ENCODE measurements around the gene FAM9C. TPM values are rescaled to one million over a fixed set of nuclear protein-coding genes. Genes with fewer than 3 reads are reported as not detected.

The FAM9C gene
- total RNA-seq, 1 experiment from 2014 or later: not detected

GRCh38 chrX:12993826-12994225 lies 50.6 kb downstream of the FAM9C start:
- H3K36me3 ChIP-seq (ENCODE audit: control insufficient read depth in 1 of 2, insufficient read depth in 2 of 2, low read length in 2 of 2): no peaks in the 10 kb centered on the region
- DNase-seq (ENCODE audit: low read depth, low spot score): no peak
- H3K27ac ChIP-seq (ENCODE audit: low read depth, low read length): no peak overlapping the region
- no peak for ATAC-seq
- POLR2A ChIA-PET: no interaction called here
- H3K4me2 ChIP-seq (ENCODE audit: low read length): no peak overlapping the region
- no peaks in the 10 kb centered on the region for H3K79me2 ChIP-seq (ENCODE audit: insufficient read depth, low read length)
- no peak overlapping the region for H3K9ac ChIP-seq (ENCODE audit: low read length)
- RAD21 ChIA-PET (ENCODE audit: low non-redundant PET in 1 of 2, low total read pairs in 2 of 2, uncharacterized antibody in 2 of 2, unreplicated experiment in 2 of 2): no interaction called here
- H3K4me3 ChIP-seq (replicated peaks in 1 of 2; ENCODE audit: low read depth in 1 of 2, low read length in 2 of 2): no peak overlapping the region
- H3K4me1 ChIP-seq (ENCODE audit: control insufficient read depth in 1 of 2, insufficient read depth in 2 of 2, low read length in 2 of 2): peaks cover 5 to 6% of the 10 kb centered on the region in 2 experiments; a peak in 3 of 4 replicates
- H2AFZ ChIP-seq (ENCODE audit: low read depth, low read length, poor library complexity, severe bottlenecking): no peak overlapping the region
- BruUV-seq (replicated peaks): no TSS peak
- H3K27me3 ChIP-seq (ENCODE audit: insufficient read depth, low read length): no peaks in the 10 kb centered on the region
- intact Hi-C loops (cut with micrococcal nuclease): no loop called here
- no peaks in the 10 kb centered on the region for H4K20me1 ChIP-seq (ENCODE audit: insufficient read depth)
- no peak for TF ChIP-seq SRF (IDR thresholded peaks at IDR 0.05; ENCODE audit: low read depth)
- TF ChIP-seq CBX3 (IDR thresholded peaks at IDR 0.05; ENCODE audit: low read depth): no peak
- TF ChIP-seq RAD21 (IDR thresholded peaks at IDR 0.05; ENCODE audit: low read depth): no peak
- TF ChIP-seq TCF7L2 (IDR thresholded peaks at IDR 0.05; ENCODE audit: borderline replicate concordance, extremely low read depth, insufficient read depth, insufficient read length): no peak
- TF ChIP-seq SP1 (IDR thresholded peaks at IDR 0.05; ENCODE audit: low read depth): no peak
- TF ChIP-seq, protein P1, sequence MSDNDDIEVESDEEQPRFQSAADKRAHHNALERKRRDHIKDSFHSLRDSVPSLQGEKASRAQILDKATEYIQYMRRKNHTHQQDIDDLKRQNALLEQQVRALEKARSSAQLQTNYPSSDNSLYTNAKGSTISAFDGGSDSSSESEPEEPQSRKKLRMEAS (IDR thresholded peaks at IDR 0.05): no peak
- no peak for TF ChIP-seq SIN3A (IDR thresholded peaks at IDR 0.05; ENCODE audit: low read depth)
- TF ChIP-seq EZH2phosphoT487 (IDR thresholded peaks at IDR 0.05; ENCODE audit: borderline replicate concordance): no peak
- no peak for TF ChIP-seq ZFX (IDR thresholded peaks at IDR 0.05)
- CTCF ChIA-PET: no interaction called here
- H3K9me2 ChIP-seq (ENCODE audit: insufficient read depth): no peaks in the 10 kb centered on the region
- H3K9me3 ChIP-seq (ENCODE audit: control insufficient read depth in 1 of 2, insufficient read depth in 1 of 2, low read depth in 1 of 2, low read length in 2 of 2): no peaks in the 10 kb centered on the region

- intact Hi-C loops (cut with micrococcal nuclease): no loop called here
- Histone ChIP-seq H3K4me3 (replicated peaks in 1 of 2; ENCODE audit: low read depth in 1 of 2, low read length in 2 of 2) (no peak overlapping the region), H3K27ac (ENCODE audit: low read depth, low read length) (no peak overlapping the region), H3K9me2 (ENCODE audit: insufficient read depth) (no peaks in the 10 kb centered on the region), H3K9ac (ENCODE audit: low read length) (no peak overlapping the region), H4K20me1 (ENCODE audit: insufficient read depth) (no peaks in the 10 kb centered on the region), H2AFZ (ENCODE audit: low read depth, low read length, poor library complexity, severe bottlenecking) (no peak overlapping the region), H3K27me3 (ENCODE audit: insufficient read depth, low read length) (no peaks in the 10 kb centered on the region), H3K4me1 (ENCODE audit: control insufficient read depth in 1 of 2, insufficient read depth in 2 of 2, low read length in 2 of 2) (peaks cover 11 to 13% of the 10 kb centered on the region in 2 experiments), H3K4me2 (ENCODE audit: low read length) (no peak overlapping the region), H3K36me3 (ENCODE audit: control insufficient read depth in 1 of 2, insufficient read depth in 2 of 2, low read length in 2 of 2) (no peaks in the 10 kb centered on the region), H3K79me2 (ENCODE audit: insufficient read depth, low read length) (no peaks in the 10 kb centered on the region), H3K9me3 (ENCODE audit: control insufficient read depth in 1 of 2, insufficient read depth in 1 of 2, low read depth in 1 of 2, low read length in 2 of 2) (no peaks in the 10 kb centered on the region)
- ChIA-PET POLR2A (no interaction called here), CTCF (no interaction called here), RAD21 (ENCODE audit: low non-redundant PET in 1 of 2, low total read pairs in 2 of 2, uncharacterized antibody in 2 of 2, unreplicated experiment in 2 of 2) (no interaction called here)
- DNase-seq (ENCODE audit: low read depth, low spot score): no peak
- BruUV-seq (replicated peaks): no TSS peak
- no peak for ATAC-seq
- TF ChIP-seq SIN3A (IDR thresholded peaks at IDR 0.05; ENCODE audit: low read depth) (no peak), RAD21 (IDR thresholded peaks at IDR 0.05; ENCODE audit: low read depth) (no peak), YY1 (IDR thresholded peaks at IDR 0.05; ENCODE audit: extremely low read depth, insufficient replicate concordance, low read depth, low read length) (no peak), EZH2phosphoT487 (IDR thresholded peaks at IDR 0.05; ENCODE audit: borderline replicate concordance) (no peak), ELF1 (IDR thresholded peaks at IDR 0.05; ENCODE audit: borderline replicate concordance, low read depth) (no peak), FOSL1 (IDR thresholded peaks at IDR 0.05; ENCODE audit: low read depth) (no peak), POLR2AphosphoS5 (IDR thresholded peaks at IDR 0.05; ENCODE audit: low read depth, low read length) (no peak), POLR2A (IDR thresholded peaks at IDR 0.05; ENCODE audit: borderline replicate concordance, extremely low read depth, insufficient read depth, insufficient read length) (no peak)
- TF ChIP-seq, protein P2, sequence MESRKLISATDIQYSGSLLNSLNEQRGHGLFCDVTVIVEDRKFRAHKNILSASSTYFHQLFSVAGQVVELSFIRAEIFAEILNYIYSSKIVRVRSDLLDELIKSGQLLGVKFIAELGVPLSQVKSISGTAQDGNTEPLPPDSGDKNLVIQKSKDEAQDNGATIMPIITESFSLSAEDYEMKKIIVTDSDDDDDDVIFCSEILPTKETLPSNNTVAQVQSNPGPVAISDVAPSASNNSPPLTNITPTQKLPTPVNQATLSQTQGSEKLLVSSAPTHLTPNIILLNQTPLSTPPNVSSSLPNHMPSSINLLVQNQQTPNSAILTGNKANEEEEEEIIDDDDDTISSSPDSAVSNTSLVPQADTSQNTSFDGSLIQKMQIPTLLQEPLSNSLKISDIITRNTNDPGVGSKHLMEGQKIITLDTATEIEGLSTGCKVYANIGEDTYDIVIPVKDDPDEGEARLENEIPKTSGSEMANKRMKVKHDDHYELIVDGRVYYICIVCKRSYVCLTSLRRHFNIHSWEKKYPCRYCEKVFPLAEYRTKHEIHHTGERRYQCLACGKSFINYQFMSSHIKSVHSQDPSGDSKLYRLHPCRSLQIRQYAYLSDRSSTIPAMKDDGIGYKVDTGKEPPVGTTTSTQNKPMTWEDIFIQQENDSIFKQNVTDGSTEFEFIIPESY (IDR thresholded peaks at IDR 0.05; ENCODE audit: extremely low read depth, insufficient replicate concordance, low read length): no peak
- TF ChIP-seq, protein P1 (IDR thresholded peaks at IDR 0.05): no peak
Observed at GRCh38 chrX:12992544-12993118, 51.8 kb downstream of the FAM9C start.
